GM18858 (cell line): ENCODE results near the gene DDX52.
"Not testable (repeated sequence)": the region's sequence is repeated elsewhere in the genome, so short reads cannot be mapped to it uniquely, and the experiment has no call there.

Experiments
- ATAC-seq: cut with Tn5 transposase; IDR thresholded peaks from one replicate; pipeline ENCODE4 v1.9.1; 2021; ENCODE audit not compliant: unreplicated experiment

DDX52 gene, protein sequence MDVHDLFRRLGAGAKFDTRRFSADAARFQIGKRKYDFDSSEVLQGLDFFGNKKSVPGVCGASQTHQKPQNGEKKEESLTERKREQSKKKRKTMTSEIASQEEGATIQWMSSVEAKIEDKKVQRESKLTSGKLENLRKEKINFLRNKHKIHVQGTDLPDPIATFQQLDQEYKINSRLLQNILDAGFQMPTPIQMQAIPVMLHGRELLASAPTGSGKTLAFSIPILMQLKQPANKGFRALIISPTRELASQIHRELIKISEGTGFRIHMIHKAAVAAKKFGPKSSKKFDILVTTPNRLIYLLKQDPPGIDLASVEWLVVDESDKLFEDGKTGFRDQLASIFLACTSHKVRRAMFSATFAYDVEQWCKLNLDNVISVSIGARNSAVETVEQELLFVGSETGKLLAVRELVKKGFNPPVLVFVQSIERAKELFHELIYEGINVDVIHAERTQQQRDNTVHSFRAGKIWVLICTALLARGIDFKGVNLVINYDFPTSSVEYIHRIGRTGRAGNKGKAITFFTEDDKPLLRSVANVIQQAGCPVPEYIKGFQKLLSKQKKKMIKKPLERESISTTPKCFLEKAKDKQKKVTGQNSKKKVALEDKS

DNA sequence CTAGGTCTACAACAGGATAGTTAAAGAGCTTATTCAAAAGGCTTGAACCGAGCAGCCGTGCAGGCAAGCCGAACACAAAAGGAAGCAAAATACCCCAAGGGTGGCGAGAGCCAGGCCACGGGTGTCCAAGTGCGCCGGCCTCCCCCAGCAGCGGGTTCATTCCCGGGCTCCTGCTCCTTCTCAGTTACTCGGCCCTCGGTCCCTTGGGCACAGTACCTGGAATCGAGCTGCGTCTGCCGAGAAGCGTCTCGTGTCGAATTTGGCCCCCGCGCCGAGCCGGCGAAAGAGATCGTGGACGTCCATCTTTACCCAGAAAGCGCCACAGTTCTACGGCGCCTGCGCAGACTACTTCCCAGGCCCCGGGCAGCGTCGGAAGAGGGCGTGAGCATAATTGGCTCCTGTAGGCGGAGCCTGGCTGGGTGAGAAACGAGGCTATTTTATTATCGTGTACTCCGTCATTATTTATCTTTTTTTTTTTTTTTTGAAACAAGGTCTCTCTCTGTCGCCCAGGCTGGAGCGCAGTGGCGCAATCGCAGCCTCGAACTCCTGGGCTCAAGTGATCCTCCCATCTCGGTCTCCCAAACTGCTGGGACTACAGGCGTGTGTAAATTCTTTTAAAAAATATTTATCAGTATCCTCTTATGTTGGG is at the start of gene DDX52:
Gene DDX52, minus strand, starts transcription at position 329 of the 649 bp plus-strand sequence. Its CDS starts 26 bp downstream, at position 303.
- ATAC-seq: no peak

DNA sequence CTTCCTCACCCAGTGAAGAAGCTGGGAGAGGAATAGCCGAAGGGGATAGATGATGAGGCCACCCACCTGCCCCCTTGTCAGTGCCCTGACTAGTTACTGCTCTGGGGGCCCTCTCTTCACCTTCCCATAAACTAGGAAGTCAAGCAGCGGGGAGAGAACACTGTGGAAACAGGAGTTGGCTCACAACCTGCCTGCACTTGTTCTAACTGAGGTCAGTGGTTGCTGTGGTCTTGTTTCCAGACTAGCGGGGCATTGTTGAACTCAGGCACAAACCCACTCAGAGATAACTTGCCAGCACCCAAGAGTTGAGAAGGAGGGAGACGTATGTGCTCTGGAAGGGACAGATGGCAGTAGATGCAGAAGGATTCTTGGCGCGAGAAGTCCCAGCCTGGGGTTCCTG is 48.6 kb upstream of the DDX52 start:
- no peak for ATAC-seq

DNA sequence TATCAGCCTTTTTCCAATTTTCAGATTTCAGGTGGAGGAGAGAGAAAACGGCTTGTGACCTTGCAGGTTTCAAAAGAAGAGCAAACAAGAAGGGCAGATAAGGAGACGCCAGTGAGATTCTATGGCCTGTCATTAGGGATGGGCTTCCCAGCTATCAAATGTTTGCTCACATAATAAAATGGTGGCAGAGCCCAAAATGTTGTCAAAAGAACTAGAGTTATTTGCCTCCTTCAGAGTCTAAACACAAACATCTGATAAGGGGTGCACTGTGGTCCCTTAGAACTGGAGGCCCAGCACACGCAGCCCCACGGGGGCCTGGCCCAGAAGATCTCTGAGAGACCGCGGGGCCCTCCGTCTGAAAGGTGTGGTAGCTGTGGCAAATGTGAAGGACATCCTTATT is 46.1 kb upstream of the DDX52 start:
- ATAC-seq: no peak

DNA sequence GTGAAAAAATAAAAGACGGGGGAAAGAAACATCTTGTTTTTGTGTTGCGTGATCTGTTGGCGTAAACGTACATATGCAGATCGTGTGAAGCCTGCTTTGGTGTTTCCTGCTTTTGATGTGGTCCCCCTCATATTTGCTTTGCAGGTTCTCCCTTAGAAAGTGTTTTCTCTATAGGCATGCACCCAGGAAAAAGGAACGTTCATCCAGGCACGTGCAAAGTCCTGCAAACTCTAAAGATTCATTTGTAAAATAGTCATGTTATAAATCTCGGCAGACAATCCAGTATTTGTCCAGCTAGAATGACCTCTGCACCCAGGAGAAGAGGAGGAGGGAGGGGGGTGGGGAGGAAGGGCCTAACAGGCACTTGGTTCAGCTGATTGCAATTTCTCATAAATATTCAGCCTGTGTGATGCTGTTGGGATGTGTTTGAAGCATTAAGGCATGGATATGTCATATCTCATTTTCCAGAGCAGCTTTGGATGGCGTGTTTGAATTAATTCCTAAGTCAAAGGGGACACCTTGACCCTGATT is 40.3 kb upstream of the DDX52 start:
- ATAC-seq: no peak

DNA sequence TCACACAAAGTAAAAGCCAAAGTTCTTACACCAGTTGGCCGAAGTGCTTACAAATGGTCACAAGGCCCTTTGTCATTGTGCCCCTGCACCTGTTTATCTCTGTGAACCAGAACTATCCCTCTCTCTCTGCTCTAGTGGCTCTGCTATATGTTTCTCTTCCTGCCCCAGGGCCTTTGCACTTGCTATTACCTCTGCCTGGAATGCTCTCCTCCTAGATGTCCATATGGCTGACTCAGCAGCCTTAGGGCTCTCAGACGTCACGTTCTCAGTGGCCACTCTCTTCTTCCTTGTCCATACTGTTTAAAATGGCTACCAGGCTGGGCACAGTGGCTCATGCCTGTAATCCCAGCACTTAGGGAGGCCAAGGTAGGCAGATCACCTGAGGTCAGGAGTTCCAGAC is 38.8 kb upstream of the DDX52 start:
- no peak for ATAC-seq

DNA sequence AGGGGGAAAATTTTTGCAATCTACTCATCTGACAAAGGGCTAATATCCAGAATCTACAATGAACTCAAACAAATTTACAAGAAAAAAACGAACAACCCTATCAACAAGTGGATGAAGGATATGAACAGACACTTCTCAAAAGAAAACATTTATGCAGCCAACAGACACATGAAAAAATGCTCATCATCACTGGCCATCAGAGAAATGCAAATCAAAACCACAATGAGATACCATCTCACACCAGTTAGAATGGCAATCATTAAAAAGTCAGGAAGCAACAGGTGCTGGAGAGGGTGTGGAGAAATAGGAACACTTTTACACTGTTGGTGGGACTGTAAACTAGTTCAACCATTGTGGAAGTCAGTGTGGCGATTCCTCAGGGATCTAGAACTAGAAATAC is 36.7 kb upstream of the DDX52 start:
- not testable (repeated sequence) for ATAC-seq

DNA sequence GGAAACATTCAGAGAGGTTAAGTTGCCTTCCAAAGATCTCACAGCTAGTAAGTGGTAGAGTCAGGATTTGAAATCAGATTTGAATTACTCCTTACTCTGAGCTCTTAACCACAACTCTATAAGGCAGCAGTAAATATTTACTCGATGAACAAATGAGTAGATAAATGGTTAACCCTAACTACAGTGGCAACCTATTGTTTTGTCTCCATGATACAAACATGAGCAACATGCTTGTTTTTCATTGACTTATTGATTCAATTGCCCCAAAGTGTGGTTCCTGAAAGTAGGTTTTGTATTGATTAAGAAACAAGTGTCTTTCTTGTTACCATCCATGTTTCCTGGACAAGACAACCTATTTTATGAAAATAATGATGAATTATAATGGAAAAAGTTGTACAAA is 34.8 kb upstream of the DDX52 start:
- ATAC-seq: no peak

DNA sequence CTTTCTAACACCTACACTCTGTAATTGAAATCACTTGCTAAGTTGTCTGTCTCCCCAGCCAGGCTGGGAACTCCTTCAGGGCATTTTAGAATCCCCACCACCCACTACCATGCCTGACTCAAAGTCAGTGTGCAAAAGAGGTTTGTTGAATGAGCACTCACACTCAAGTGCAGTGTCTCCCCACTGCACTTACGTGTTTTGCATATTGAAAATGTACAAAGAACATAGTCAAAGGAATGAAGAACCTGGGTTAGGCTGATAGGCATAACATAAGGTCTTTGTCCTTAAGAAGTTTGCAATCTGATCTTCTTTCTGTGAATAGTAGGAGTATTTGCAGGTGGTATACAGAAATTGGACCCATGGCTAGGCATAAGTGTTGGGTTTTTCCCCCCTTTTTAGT is 33.8 kb upstream of the DDX52 start:
- no peak for ATAC-seq

DNA sequence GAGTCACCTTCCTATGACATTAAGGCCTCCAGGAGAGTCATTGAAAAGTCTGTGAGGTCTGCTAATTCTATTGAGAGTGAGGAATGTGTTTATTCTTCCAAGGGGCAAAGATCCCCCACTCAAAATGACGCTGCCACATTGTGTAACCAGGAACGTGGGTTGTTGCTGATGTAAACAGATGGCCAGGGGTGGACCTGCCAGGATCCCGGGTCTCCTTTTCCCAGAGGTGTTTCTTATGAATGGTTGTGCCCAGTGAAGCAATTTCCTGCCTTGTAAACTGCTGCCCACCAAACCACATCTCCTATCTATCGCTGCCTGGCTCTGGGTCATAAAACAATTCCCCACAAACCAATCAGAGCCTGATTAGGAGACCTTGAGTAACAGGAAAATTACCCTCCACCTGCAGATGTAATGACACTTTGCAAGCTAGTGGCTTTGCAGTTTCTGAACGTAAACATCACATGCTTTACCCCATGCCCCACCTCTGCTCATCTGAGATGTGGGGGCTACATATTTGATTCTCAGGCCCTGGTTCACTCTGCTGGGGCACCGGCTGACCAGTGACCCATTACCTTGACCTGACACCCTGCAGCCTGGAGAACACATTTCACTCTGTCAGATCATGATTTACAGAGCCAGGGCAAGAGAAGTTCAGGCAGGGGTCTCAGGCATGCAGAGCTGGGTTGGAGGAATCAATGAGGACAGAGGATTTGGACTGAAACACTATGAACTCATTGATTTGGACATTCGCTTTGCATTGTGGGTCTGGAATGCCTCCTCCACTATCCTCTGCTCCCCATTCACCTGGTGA is 33.1 kb upstream of the DDX52 start:
- ATAC-seq: no peak

DNA sequence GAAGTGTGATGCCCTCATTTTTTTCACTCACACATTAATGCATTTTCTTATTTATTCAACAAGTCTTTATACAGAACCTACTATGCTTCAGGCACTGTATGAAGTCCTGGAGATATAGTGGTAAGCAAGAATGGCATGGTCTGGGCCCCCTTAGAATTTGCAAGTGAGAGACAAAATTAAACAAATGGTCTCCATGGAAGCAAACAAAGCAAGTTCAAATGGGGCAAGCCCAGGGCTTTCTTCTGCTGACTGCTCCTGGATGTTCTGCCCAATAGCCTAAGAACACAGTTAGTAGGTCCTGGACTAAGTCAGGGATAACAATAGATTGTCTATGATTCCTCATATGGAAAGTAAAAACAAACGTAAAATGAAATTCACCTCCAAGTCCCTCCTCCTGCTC is 31.3 kb upstream of the DDX52 start:
- ATAC-seq: no peak

DNA sequence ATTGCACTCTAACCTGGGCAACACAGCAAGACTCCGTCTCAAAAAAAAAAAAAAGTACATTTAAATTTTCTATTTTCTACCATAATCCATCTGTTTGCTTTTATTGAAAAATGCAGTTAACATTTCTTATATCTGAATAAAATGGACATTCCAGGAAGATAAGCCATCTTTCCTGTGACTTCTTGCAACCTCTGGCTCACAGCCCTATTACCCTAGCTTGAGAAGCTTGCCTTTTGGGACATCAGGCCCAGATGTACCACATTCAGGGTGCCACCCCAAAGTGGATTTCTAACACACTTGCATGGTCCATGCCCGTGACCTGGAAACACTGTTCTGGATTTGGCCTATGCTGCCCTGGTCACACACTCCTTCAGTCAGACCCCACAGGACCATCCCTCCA is 30.1 kb upstream of the DDX52 start:
- no peak for ATAC-seq

DNA sequence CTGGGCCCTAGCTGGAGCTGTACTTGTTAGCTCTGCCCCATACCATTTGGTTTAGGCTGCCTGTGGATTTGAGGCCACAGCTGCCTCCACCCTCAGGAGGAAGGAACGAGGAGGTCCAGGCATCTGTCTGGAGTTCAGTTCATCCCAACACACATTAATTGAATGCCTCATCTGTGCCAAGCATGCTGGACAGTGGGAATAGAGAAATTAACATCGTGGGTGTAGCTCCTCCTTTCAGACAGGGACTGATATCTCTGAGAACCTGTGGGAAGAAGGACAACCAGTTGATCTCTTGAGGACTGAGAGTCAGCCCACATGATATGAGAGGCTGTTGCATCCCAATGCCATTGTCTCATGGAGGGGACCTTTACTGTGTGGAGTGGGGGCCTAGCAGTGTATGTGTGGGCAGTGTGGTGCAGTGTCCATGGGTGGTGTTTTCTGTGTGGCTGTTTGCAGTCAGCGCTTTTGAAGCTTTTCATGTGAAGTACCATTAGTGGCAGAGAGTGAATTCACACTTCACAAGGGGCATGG is 29.4 kb upstream of the DDX52 start:
- no peak for ATAC-seq

DNA sequence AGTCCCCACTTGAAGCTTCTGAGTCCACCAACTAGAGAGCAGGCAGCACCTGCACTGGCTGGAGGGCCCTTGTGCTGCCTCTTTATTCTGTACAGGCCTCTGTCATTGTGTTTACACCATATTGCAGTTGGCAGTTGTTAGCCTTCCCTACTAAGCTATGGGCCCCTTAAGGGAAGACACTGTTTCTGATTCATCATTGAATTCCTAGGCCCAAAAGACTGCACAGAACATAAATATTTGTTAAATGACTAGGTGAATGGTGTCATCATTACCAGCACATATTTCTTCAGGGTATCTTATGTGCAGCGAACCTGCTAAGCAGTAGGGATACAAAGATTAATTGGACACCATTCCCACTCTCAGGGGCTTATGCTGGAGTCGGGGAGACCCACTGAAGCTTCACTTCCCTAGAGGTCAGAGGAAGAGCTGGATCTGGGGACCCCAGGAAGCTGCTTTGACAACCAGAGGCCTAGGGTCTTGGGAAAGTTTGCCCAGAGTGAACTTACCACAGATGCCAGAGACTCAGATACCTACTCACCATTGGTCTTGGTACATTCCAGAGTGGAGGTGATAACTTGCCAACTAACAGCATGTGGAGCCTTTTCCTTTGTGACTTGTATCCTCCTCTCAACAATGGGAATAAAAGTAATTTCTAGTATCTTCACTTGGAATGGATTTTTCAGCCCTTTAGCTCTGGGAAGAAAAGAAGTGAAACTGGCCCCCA is 28.7 kb upstream of the DDX52 start:
- no peak for ATAC-seq

DNA sequence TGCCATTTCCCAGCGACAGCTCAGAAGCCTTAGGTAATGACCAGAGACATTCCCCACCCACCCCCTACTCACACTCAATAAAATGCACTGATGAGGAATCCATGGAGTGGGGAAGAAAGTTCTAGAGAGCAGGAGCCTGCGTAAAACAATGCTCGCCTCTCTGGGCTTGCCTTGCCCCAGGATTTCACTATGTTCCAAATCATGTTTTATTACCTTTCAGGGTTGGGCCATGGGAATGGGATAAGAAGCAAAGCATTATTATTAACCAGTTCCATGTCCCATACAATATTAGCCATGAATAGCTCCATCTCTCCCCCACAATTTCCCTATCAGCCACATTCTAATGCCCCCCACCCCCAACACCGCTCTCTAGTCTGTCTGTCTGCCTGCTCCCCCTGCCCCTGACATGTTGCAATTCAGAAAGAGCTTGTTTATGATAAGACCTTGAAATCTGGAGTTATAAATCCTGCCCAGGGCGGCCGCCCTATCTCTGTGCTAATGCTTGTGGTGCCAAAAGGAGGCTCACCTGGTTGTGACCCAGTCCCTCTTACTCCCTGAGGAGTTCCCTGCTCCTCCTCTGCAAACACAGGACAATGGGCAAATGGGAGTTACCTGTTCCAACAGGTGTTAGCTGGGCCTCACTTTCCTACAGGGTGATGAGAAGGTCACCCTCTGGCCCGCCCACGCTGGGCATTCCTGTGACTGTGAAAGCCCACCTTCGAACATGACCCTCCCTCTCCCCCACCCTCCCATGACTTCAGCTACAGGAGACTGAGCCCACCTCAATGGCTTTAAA is 28.0 kb upstream of the DDX52 start:
- ATAC-seq: no peak

DNA sequence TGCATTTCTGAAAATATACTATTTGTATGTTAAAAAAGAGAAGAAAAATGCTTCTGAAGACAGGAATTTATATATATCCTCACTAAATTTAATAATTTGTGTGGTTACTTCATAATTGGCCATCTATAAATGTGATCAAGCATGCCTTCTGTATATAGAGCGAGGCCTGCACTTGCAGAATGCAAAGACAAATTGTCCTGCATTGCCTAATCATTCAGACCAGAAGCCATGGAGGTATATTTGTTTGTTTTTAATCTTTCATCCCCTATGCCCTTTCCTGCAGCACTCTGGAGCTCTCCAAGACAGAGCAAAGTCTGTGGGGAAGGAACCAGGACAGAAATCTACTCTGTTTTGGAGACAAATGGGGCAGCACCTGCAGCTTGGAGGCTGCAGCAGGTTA is 23.8 kb upstream of the DDX52 start:
- no peak for ATAC-seq

DNA sequence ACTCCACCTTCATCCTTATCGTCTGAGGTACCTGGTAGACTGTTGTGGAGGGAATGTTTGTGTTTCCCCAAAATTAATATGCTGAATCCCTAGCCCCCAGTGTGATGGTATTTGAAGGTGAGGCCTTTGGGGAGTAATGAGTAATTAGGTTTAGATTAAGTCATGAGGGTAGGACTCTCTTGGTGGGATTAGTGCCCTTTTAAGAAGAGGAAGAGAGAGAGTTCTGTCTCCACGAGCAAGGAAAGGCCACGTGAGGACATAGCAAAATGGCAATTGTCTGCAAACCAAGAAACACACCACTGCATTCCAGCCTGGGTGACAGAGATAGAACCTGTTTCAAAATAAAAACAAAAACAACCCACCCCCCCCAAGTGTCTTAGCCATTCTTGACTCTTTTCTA is 21.0 kb upstream of the DDX52 start:
- no peak for ATAC-seq

DNA sequence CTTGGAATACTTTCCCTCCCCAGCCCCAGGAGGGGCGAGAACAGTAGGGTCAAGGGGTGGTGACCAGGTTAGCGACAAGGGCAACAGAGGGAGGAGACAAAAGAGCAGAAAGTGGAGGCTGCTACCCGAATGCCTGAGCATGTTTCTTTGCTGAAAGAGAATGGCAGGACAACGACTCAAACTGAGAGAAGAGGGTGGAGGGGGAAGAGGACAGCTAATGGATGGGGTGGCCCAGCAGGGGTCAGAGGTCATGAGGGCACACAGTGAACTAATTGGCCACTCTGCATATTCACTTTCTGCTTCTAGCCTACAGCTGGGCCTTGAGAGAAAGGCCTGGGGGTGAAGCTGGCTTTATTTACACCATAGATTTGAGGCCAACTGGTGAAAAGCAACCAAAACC is 19.1 kb upstream of the DDX52 start:
- ATAC-seq: no peak

DNA sequence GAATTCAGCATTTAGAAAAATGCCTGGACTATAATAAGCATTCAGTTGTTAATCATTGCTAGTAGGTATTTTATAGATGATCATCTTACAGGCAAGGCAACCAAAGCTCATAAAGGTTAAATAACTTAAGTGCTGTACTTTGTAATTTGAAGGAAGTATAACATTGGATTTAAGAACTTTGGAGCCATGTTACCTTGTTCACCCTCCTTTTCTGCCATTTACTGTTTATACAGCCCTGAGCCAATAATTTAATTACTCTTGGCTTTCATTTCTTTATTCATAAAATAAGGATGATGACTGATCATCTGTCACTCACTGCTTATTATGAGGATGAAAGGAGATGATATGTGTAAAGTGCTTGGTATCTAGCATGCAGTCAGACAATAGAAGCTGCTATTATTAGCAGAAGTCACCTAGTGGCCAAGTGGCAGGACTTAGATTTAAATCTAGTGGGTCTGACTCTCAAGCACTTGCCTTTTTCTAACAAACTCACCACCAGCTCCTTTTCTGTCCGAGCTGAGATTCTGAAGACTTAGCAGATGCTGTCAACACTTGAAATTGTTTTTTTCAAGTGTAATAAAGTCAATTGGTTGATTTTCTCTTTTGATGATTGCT is 18.3 kb upstream of the DDX52 start:
- no peak for ATAC-seq

DNA sequence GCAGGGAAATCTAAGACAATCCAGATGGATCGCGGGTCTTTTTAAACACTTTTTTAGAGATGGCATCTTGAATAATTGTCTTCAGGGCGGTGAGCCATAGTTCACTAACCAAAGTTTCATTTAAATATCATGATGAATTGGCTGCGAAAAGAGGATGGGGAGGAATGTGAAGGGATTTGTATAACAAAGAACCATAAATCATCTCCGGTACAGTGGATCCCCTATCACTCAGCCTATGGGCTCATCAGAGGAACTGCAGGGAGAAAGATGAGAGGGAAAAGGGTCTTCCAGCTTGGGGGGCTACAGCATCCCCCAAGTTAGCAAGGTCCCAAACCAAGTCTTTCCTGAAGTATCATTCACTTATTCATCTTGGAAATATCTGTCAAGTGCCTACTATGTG is 16.7 kb upstream of the DDX52 start:
- ATAC-seq: no peak
